Lower leg skin (tissue), 4 donors: ENCODE results near the gene OSBPL7. TPM values are rescaled to one million over a fixed set of nuclear protein-coding genes. Genes with fewer than 3 reads are reported as not detected.

Experiments used
- DNase-seq, 2 donors: peaks; one replicate each; pipeline ENCODE4 v3.0.0-alpha.2; 2019; ENCODE audit warnings: low spot score in 2 of 2
- H3K4me3 ChIP-seq: fragments of 200-600 bp; sonication (generic); 2 replicates; pipeline ENCODE4 v1.5.1; 2017; ENCODE audit warnings: mild to moderate bottlenecking, low read depth; ENCODE audit not compliant: poor library complexity, severe bottlenecking
- CTCF ChIP-seq, 3 donors: fragments of 450-650 bp; IDR thresholded peaks; one replicate each; pipeline ENCODE4 v1.5.1; 2016; ENCODE audit warnings: antibody characterized with exemption in 3 of 3, mild to moderate bottlenecking in 3 of 3, moderate library complexity in 2 of 3
- POLR2A ChIP-seq, 2 donors: fragments of 450-650 bp; IDR thresholded peaks; one replicate each; pipeline ENCODE4 v1.6.1; 2016 to 2017; ENCODE audit warnings: antibody characterized with exemption in 2 of 2, mild to moderate bottlenecking in 1 of 2, moderate library complexity in 1 of 2
- WGBS, 2 donors: methylation state at CpG; one replicate each; pipeline ENCODE4 v1.1.5; 2018; 5-methylcytosine and 5-hydroxymethylcytosine counted together
- intact Hi-C: fragments of 100-400 bp; cut with DNase I; formaldehyde crosslinking; loops from one replicate; pipeline ENCODE4 v1.15.0; 2023; ENCODE audit warnings: low total_unique reads
- total RNA-seq, 4 donors: library from RNA; depleted of rRNA; stranded (reverse); fragments of >200 nt; gene quantifications; one replicate each; pipeline ENCODE4 v1.1.0, GENCODE V29; 2016

The OSBPL7 gene
- total RNA-seq, result 1 to 10 TPM; 1.1 to 8.4 (median 1.8) TPM

DNA sequence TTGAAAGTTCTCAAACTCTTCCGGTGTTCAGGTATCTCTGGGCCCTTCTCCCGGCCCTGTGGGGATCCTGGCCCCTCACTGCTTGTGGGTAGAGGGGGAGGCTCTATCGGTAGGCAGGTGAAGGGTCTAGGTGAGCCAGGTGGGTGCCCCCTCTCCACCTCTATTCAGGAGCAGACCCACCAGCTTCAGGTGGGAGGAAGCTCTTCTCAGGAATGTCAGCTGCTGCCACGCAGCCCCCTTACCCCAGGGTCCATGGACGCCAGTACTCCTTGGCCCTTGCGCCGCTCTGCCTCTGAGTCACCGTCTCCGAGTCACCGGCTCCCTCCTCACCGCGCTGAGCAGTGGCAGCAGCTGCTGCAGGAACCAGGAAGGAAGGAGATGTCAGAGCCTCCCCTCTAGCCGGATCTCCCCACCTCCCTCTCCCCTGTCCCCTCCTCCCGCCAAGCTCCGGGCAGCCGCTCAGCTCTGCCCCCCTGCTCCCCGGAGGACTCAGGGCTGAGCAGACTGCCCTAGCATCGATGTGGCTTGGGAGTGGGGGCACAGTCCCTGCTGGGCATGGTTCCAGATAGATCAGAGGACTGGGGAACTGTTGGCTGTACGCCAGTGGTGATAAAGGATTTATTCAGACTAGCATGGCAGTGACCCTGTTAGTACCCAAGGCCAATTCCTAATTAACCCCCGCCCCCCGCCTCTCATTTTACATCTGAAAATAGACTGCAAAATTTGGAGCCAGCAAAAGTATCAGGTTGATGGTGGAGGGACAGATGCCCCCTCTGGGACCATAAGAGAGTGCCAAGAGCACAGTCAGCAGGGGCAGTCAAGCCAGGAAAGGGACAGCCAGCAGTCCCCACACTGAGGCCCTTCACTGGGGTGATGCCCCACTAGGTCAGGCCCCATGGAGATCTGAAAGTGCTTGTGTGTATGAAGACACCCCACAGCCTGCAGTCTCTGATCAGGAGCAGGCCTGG lies at the start of gene OSBPL7:
Gene OSBPL7, minus strand, starts transcription at position 371 of the 968 bp plus-strand sequence. CDS start 1,516 bp downstream, outside the sequence.
- peak within 1 kb of the TSS; percentile 45 for H3K4me3 ChIP-seq
- TF ChIP-seq CTCF (IDR thresholded peaks at IDR 0.05) (no peak), POLR2A (IDR thresholded peaks at IDR 0.05) (no peak)
- DNase-seq, result peak; percentile 35 to 90
- intact Hi-C loops, result no loop called here
- WGBS, 2 donors, result 8 to 13% methylated on average over 16 to 21 of the region's 21 CpGs

GRCh38 chr17:47871048-47871447 lies 49.5 kb upstream of the OSBPL7 start:
- H3K4me3 ChIP-seq, result no peak overlapping the region
- no peak for DNase-seq
- TF ChIP-seq POLR2A (IDR thresholded peaks at IDR 0.05), result no peak
- intact Hi-C loops, result no loop called here

GRCh38 chr17:47870056-47870455 lies 48.5 kb upstream of the OSBPL7 start:
- DNase-seq, result no peak
- TF ChIP-seq CTCF (IDR thresholded peaks at IDR 0.05), result no peak
- no peak for TF ChIP-seq POLR2A (IDR thresholded peaks at IDR 0.05)
- 27 to 57% methylated on average over 1 of the region's 1 CpG for WGBS, 2 donors
- H3K4me3 ChIP-seq, result no peak overlapping the region
- intact Hi-C loops, result no loop called here

- no peak for TF ChIP-seq POLR2A (IDR thresholded peaks at IDR 0.05)
- no peak for TF ChIP-seq CTCF (IDR thresholded peaks at IDR 0.05)
- WGBS, 2 donors, result 25 to 39% methylated on average over 1 to 2 of the region's 2 CpGs
- no peak for DNase-seq
- no peak overlapping the region for H3K4me3 ChIP-seq
- intact Hi-C loops, result no loop called here
Observed at GRCh38 chr17:47869114-47869513, 47.5 kb upstream of the OSBPL7 start.

DNA sequence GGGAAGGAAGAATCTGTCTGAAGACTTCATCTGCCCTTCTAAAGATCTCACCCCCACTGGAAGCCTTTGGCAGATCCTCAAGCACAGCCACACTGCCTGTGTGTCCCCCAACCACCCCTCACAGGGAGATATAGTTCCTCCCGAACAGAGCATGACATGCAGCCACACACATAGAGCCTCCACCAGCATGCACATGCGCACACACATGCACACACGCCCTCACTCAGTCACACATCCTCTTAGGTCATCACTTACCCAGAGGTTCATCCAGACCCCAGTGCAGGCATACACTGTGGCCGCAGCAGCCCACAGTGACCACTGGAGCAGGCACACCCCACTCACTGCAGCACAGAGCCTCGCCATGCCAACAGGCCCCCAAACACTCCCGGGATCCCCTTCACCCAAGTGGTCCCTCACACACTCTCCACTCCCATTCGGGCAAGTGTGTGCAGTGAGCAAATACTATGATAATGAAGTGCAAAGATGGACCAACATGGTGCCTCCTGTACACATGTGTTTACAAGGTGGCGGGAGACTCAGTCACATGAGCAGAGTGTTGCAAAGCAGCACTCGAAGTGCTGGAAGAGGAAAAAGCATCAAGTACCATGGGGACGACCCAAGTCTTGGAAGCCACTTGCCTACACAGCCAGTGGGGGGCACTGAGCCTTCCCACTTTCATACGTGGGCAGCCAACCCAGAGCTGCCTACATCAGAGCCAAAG lies 46.4 kb upstream of the OSBPL7 start:
- TF ChIP-seq CTCF (IDR thresholded peaks at IDR 0.05) (no peak), POLR2A (IDR thresholded peaks at IDR 0.05) (no peak)
- no peak for DNase-seq
- intact Hi-C loops, result no loop called here
- 86 to 90% methylated on average over 11 of the region's 11 CpGs for WGBS, 2 donors
- H3K4me3 ChIP-seq, result no peak overlapping the region

- 62 to 65% methylated on average over 16 to 20 of the region's 20 CpGs for WGBS, 2 donors
- no peak for TF ChIP-seq CTCF (IDR thresholded peaks at IDR 0.05)
- TF ChIP-seq POLR2A (IDR thresholded peaks at IDR 0.05), result no peak
- DNase-seq, result no peak
- intact Hi-C loops, result no loop called here
- no peak overlapping the region for H3K4me3 ChIP-seq
Observed at GRCh38 chr17:47866941-47867340, 45.3 kb upstream of the OSBPL7 start.
